ENCODE data around the gene TAL2. TPM values are rescaled to one million over a fixed set of nuclear protein-coding genes. Genes with fewer than 3 reads are reported as not detected.

TAL2 gene
- polyA plus RNA-seq, 1 experiment, result 0.13 TPM

- peak overlapping the region; percentile 91 for H3K4me3 ChIP-seq (ENCODE audit: low read depth, low read length)
- CTCF ChIA-PET, result interaction anchor here (0.8 to 1.4 kb wide), 6 partner anchors 10 to 47 kb away, joined by 3 to 6 read pairs (median 3); no protein-coding TSS in a partner anchor
- no peak for DNase-seq (ENCODE audit: low read depth)
- H3K36me3 ChIP-seq (ENCODE audit: control insufficient read depth, insufficient read depth, low read length), result no peaks in the 10 kb centered on the region
- TF ChIP-seq, protein P1, sequence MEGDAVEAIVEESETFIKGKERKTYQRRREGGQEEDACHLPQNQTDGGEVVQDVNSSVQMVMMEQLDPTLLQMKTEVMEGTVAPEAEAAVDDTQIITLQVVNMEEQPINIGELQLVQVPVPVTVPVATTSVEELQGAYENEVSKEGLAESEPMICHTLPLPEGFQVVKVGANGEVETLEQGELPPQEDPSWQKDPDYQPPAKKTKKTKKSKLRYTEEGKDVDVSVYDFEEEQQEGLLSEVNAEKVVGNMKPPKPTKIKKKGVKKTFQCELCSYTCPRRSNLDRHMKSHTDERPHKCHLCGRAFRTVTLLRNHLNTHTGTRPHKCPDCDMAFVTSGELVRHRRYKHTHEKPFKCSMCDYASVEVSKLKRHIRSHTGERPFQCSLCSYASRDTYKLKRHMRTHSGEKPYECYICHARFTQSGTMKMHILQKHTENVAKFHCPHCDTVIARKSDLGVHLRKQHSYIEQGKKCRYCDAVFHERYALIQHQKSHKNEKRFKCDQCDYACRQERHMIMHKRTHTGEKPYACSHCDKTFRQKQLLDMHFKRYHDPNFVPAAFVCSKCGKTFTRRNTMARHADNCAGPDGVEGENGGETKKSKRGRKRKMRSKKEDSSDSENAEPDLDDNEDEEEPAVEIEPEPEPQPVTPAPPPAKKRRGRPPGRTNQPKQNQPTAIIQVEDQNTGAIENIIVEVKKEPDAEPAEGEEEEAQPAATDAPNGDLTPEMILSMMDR (IDR thresholded peaks at IDR 0.05; ENCODE audit: insufficient read depth, low read depth, low read length), result no peak
- POLR2A ChIA-PET, result no interaction called here
- no peaks in the 10 kb centered on the region; the same call in 1 of the 2 replicates for H3K27me3 ChIP-seq (ENCODE audit: control insufficient read depth, insufficient read depth, low read length)
Observed at GRCh38 chr9:105693435-105694189, 31.4 kb downstream of the TAL2 start.

DNA sequence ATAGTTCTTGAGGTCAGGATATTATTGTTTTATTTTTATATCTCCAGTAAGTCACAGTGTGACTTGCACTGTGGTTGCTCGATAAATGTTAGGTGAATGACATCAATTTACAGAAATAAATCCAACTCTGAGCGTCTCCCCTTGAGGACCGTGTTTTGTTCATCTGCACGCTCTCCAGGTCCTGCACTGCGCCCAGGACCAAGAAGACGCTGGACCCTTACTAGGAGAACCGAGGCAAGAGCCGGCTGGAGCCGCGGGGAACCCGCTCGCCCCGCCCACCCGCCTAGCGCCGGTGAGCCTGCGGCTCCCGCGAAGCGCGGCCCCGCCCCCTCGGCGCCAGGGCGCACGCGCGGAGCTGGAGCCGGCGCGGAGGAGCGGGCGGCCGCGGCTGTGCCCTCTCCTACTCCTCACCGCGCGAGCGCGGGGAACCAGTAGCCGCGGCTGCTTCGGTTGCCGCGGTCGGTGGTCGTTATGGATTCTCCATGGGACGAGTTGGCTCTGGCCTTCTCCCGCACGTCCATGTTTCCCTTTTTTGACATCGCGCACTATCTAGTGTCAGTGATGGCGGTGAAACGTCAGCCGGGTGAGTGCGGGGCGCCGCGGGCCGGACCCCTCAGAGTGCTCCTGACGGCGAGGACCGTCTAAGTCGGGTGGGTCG is 32.1 kb downstream of the TAL2 start, which contains the start of gene TMEM38B:
Gene TMEM38B, plus strand, starts transcription at position 352 of the 658 bp plus-strand sequence. Its CDS starts 120 bp downstream, at position 472.
- TF ChIP-seq, protein P1 (IDR thresholded peaks at IDR 0.05; ENCODE audit: insufficient read depth, low read depth, low read length), result no peak
- ChIA-PET POLR2A (no interaction called here), CTCF (interaction anchor here (0.8 to 1.4 kb wide), 6 partner anchors 11 to 48 kb away, joined by 3 to 6 read pairs (median 3); no protein-coding TSS in a partner anchor)
- H3K27me3 ChIP-seq (ENCODE audit: control insufficient read depth, insufficient read depth, low read length), result no peaks in the 10 kb centered on the region; the same call in 1 of the 2 replicates
- H3K4me3 ChIP-seq (ENCODE audit: low read depth, low read length), result peak within 1 kb of the TSS; percentile 91
- no peak for DNase-seq (ENCODE audit: low read depth)
- H3K36me3 ChIP-seq (ENCODE audit: control insufficient read depth, insufficient read depth, low read length), result no peaks in the 10 kb centered on the region

DNA sequence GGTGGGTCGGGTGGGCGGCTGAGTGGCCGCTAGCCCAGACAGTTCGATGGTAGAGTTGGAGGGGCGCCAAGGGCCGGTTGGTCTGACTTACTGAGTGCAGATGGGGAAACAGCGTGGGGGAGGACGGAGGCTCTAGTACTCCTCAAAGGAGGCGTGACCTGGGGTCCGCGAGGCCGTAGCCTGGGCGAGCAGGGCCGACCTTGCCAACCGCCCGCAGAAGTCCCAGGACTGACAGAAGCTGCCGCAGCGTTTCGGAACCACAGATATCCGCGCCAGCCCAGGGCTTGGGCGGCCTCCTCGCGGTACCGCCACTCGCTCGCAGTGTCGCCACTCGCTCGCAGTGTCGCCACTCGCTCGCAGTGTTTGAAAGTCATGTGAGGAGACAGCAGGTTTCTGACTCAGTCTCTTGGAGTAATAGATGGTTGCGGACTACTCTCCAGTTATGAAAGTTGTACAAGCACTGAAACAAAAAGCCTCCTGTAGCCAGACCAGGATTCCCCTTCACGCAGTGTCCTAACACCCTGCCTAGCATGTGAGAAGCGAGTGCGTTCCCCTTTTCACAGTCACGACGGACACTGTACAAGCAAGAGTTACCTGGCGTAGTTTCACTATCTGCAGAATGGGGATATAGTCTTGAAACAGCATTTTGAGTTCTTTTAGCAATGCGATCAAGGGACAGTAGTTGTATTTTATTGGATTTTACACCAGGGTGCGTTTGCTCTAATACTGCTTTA is 32.8 kb downstream of the TAL2 start:
- Histone ChIP-seq H3K27me3 (ENCODE audit: control insufficient read depth, insufficient read depth, low read length) (no peaks in the 10 kb centered on the region; the same call in 1 of the 2 replicates), H3K4me3 (ENCODE audit: low read depth, low read length) (peak overlapping the region; percentile 91), H3K36me3 (ENCODE audit: control insufficient read depth, insufficient read depth, low read length) (no peaks in the 10 kb centered on the region)
- DNase-seq (ENCODE audit: low read depth), result no peak
- POLR2A ChIA-PET, result no interaction called here
- CTCF ChIA-PET, result interaction anchor here (1.0 to 1.4 kb wide), 3 partner anchors 14 to 19 kb away, joined by 3 to 6 read pairs (median 3); no protein-coding TSS in a partner anchor
- TF ChIP-seq, protein P1 (IDR thresholded peaks at IDR 0.05; ENCODE audit: insufficient read depth, low read depth, low read length), result no peak

- POLR2A ChIA-PET, result no interaction called here
- CTCF ChIA-PET, result no interaction called here
- no peaks in the 10 kb centered on the region; the same call in 1 of the 2 replicates for H3K27me3 ChIP-seq (ENCODE audit: control insufficient read depth, insufficient read depth, low read length)
- no peak overlapping the region for H3K4me3 ChIP-seq (ENCODE audit: low read depth, low read length)
- DNase-seq (ENCODE audit: low read depth), result no peak
- TF ChIP-seq, protein P1 (IDR thresholded peaks at IDR 0.05; ENCODE audit: insufficient read depth, low read depth, low read length), result no peak
- H3K36me3 ChIP-seq (ENCODE audit: control insufficient read depth, insufficient read depth, low read length), result no peaks in the 10 kb centered on the region
Observed at GRCh38 chr9:105696219-105696793, 34.0 kb downstream of the TAL2 start.

Measured in BJ (cell line).